NCI-H2196 (cell line): Measurements from ENCODE around the gene FBXL7.

ENCODE experiments used
- DNase-seq: peaks from one replicate; lab custom pipeline; 2025; ENCODE audit not compliant: unreplicated experiment; lab: John Stamatoyannopoulos, UW

The FBXL7 gene

GRCh38 chr5:15501091-15501791, 1.3 kb downstream of the FBXL7 start:
- DNase-seq, result no peak

GRCh38 chr5:15502208-15502607, 2.2 kb downstream of the FBXL7 start:
- DNase-seq, result no peak

- DNase-seq, result no peak
These were observed 6.2 kb downstream of the FBXL7 start for GRCh38 chr5:15506146-15506545.

- no peak for DNase-seq
These were observed 6.9 kb downstream of the FBXL7 start for GRCh38 chr5:15506897-15507296.

GRCh38 chr5:15510092-15510491, 10.1 kb downstream of the FBXL7 start:
- DNase-seq, result no peak

- no peak for DNase-seq
These were observed 10.9 kb downstream of the FBXL7 start for GRCh38 chr5:15510831-15511230.

- DNase-seq, result no peak
These were observed 13.5 kb downstream of the FBXL7 start for GRCh38 chr5:15513431-15513830.

GRCh38 chr5:15513911-15514310, 13.9 kb downstream of the FBXL7 start:
- no peak for DNase-seq

- no peak for DNase-seq
These were observed 15.2 kb downstream of the FBXL7 start for GRCh38 chr5:15515229-15515628.

GRCh38 chr5:15516486-15516885, 16.5 kb downstream of the FBXL7 start:
- DNase-seq, result no peak

- DNase-seq, result no peak
These were observed 18.8 kb downstream of the FBXL7 start for GRCh38 chr5:15518786-15519185.

- no peak for DNase-seq
These were observed 20.9 kb downstream of the FBXL7 start for GRCh38 chr5:15520856-15521255.

GRCh38 chr5:15521381-15522186, 21.6 kb downstream of the FBXL7 start:
- DNase-seq, result no peak

GRCh38 chr5:15522187-15522520, 22.2 kb downstream of the FBXL7 start:
- DNase-seq, result no peak

- no peak for DNase-seq
These were observed 24.7 kb downstream of the FBXL7 start for GRCh38 chr5:15524712-15525111.

- no peak for DNase-seq
These were observed 25.8 kb downstream of the FBXL7 start for GRCh38 chr5:15525703-15526275.

- DNase-seq, result no peak
These were observed 26.4 kb downstream of the FBXL7 start for GRCh38 chr5:15526413-15526812.

- DNase-seq, result no peak
These were observed 28.5 kb downstream of the FBXL7 start for GRCh38 chr5:15528476-15528875.

- no peak for DNase-seq
These were observed 29.0 kb downstream of the FBXL7 start for GRCh38 chr5:15529013-15529412.

- DNase-seq, result no peak
These were observed 29.8 kb downstream of the FBXL7 start for GRCh38 chr5:15529821-15530220.

GRCh38 chr5:15533129-15533893, 33.3 kb downstream of the FBXL7 start:
- DNase-seq, result no peak

- DNase-seq, result no peak
These were observed 36.0 kb downstream of the FBXL7 start for GRCh38 chr5:15535938-15536337.
